Femur (tissue), 1 donor: ENCODE measurements around the gene GARIN5B.
A peak's percentile ranks its signal among the peaks of the same experiment; 100 is the strongest.
"Not testable (repeated sequence)": the region's sequence is repeated elsewhere in the genome, so short reads cannot be mapped to it uniquely, and the experiment has no call there.

ENCODE experiments used
- DNase-seq: peaks from one replicate; pipeline ENCODE4 v3.0.0-alpha.2; 2017

Gene GARIN5B

DNA sequence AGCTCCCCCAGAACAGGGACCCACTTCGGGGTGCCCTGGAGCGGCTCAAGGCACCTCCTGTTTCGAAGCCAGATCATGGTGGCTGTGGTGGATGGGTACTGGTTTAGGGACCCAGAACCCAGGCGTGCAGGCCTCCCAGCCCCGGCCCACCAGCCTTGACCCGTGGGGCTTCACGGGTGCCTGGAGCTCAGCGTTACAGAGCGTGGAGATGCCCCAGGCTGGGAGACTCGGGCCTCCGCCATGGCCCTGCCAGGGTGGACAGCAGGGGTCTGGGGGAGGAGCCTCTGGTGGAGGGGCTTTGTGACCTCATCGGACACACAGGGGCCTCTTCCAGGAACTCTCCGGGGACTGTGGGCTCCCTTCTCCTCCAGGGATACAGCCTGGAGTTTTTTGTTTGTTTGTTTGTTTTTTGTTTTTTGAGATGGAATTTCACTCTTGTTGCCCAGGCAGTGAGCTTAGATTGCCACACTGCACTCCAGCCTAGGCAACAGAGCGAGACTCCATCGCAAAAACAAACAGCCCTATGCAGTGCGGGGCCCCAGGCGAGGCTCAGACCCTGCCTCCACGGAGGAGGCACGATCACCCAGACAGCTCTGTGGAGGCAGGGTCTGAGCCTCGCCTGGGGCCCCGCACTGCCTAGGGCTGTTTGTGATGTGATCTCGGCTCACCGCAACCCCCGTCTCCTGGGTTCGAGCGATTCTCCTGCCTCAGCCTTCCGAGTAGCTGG, at the start of gene GARIN5B:
Gene GARIN5B (minus strand): TSS at position 271 of the 727 bp plus-strand sequence. CDS start 194 bp downstream, at position 77.
- no peak for DNase-seq

DNA sequence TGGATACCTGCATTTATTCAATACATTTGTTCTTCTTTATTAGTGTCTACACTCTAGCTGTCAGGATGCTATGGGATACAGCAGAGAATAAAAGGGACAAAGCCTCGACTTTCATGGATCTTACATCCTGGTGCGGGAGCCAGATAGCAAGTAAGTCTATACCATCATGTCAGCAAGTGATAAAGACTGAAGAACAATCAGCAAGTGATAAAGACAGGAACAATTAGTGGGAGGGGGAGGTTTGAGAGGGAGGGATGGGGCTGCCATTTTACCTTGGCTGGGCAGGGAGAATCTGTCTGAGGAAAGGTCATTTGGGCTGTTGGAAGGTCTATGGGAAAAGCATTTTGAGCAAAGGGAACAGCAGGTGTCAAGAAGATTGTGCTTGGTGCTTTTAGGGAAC, 47.1 kb upstream of the GARIN5B start:
- no peak for DNase-seq

DNA sequence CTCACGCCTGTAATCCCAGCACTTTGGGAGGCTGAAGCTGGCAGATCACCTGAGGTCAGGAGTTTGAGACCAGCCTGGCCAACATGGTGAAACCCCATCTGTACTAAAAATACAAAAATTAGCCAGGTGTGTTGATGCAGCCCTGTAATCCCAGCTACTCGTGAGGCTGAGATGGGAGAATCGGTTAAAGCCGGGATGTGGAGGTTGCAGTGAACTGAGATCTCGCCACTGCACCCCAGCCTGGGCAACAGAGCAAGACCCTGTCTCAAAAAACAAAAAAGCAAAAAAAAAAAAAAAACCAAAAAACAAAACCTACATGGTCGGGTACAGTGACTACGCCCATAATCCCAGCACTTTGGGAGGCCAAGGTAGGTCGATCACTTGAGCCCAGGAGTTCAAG, 46.1 kb upstream of the GARIN5B start:
- not testable (repeated sequence) for DNase-seq

DNA sequence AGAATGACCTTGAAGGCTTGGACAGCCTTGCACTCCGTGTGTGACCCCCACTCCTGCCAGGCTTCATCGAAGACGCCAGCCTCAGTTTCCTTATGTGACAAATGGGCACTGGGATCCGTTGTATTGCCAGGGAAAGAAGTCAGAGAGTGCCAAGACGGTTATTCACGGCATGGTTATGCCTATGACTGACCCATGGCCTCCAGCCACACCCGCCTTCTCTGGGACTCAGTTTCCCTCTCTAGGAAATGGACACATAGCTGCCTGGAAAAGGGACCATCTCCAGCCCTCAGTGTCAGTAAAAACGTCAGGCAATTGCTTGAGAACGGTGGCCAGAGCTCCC, 45.4 kb upstream of the GARIN5B start:
- DNase-seq, result no peak

DNA sequence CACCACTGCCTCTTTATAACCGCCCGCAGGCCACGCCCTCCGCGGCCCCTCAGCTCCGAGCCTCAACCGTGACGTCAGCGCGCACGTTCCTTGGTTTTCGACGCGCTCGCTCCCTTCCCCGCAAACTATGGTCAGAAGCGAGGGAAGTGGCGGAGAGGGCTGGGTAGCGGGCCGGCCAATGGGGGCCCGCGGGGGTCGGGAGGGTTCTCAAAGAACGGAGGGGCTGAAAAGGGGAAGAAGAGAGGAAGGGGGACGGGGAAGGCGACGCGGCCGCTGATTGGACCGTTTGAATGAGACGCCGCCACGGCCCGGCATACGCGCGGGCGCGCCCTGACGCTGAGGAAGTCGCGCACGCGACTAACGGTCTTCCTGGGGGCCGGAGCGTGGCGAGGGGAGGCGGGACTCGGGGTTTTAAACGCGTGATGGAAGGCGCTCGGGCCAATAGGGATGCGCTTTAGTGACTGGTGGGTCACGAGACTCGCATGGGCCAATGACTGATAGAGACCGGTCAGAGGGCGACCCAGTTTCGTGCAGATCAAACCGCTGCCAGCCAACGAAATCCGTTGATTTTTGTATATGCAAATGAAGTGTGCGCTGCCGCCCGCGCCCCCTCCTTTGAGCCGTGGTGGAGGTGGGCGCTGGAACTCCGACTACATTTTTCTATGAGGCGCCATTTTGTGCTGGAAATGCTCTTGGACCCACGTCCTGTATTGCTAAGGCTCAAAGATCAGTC, 44.9 kb upstream of the GARIN5B start:
- DNase-seq, result peak; percentile 99

DNA sequence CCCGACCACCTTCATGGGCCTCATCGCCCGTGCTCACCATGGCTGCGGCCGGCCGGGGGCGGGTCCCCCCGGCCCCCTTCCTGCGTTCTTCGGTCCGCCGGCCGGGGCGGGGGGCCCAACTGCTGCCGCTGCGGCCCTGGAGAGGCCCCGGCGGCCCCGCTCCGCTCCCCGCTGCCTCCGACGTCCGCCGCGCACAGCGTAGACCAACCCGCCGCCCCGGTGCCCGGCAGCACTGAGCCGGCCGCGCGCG, 44.4 kb upstream of the GARIN5B start, which contains the start of gene UBE2S:
Gene UBE2S (minus strand): TSS at position 239 of the 250 bp plus-strand sequence. CDS start 199 bp downstream, at position 40.
- DNase-seq, result not testable (repeated sequence)

DNA sequence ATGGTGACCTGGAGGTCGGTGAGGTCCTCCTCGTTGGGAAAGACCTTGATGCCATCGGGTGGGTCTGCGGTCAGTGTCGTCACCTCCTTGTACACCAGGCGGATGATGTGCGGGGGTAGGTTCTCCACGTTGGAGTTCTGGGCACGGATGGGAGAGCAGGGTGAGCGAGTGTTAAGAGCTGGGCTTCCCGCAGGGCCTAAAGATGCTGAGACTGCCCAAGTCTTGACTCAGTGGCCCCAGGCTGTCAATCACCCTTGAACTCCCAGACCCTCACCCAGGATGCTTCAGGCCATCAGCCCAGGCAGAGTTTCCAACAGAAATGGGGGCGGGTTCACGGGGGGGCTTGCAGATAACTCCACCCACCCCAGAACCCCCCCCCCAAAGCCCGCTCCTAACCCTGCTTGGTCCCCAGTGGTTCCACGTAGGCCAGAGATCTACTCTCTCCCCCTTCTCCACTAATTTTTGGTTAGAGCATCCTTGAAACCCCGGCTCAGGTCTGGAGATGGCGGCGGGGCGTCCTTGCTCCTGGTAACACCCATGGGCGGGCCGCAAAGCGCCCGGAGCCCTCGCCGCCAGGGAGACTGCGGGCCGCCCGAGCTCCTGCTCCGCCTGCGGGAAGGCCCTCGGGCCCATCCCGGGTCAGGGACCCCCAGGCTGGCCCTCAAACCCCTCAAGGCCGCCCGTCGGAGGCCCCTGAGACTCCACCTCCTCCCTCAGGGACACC, 43.9 kb upstream of the GARIN5B start:
- peak; percentile 49 for DNase-seq

DNA sequence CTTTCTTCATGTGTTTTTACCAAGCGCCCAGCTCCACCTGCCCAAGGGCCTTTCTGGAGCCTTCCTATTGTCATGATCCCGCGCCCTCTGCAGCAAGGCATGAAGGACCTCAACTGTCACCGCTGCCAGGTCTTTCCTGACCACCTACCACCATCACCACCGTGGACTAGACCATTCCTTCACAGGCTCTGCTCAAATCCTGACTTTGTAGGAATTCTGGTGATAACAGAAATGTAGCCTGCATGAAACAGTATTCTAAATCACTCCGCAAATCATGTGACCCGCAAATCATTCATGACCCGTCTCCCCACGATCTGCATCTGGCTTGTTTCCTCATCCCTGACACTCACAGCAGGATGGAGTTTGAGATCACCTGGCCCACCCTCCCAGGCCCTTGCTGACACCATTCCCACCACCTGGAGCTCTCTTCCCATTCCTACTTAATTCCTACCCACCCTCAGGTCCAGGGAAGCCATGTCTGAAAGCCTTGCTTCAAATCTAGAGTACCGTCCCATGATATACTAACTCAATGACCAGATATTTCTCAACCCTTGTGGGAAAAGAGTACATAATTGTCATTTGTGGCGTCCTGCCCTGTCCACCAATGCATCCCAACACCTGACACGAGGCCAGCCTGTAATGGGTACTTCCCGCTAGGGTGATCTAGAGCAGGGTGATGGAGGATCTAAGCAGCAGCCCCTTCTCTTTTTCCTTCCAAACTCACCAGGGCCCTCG, 43.2 kb upstream of the GARIN5B start:
- peak; percentile 27 for DNase-seq

DNA sequence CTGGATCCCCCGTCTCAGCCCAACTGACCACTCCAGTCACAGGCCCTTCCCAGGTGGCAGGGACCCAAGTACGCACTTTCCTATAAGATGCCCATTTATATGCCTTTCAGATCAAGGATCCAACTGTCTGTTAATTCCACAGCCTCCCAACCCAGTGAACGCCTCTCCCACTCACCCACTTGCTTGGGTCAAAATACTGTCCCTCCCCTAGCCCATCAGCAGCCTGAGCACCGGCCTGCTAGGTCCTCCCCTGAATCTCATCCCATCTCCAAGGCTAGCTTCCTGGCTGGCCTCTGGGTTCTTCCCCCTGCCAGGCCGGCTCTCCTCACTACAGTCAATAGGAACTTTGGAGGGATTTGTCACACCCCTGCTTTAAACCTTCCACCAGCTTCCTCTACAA, 42.6 kb upstream of the GARIN5B start:
- peak; percentile 18 for DNase-seq

DNA sequence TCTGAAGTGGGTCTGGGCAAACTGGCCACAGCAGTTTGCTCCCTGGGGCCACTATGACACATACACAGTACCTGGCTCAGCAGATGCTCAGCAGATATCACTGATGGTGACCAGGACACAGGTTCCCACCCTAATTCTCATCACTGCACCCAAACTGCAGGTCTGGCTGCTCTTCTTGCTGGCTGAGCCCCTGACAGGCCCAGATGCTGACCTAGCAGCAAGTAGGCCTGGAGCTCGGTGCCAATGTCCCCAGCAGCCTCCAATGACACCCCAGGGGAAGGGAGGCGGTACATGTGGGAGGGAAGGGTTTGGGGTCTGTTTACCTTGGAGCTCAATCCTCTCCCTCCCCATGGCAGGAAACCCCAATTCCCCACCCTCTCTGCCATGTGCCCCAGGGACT, 39.4 kb upstream of the GARIN5B start:
- DNase-seq, result no peak

DNA sequence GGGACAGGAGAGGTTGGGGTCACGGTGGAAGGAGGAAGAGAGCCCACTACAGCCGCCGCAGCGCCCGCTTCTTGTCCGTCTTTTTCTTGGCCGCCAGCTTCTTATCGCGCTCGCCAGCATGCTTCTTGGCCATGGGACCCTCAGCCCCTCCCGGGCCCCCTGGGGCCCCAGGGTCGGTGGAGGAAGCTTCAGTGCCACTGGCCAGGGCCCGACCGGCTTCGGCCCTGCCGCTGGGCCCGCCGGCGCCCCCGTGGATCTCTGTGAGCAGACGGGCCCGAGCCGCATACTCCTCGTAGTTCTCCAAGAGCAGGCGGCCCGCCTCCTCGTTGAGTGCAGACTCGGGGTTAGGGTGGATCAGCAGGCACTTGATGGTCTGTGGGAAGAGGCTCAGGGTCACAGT, 38.3 kb upstream of the GARIN5B start:
- not testable (repeated sequence) for DNase-seq

DNA sequence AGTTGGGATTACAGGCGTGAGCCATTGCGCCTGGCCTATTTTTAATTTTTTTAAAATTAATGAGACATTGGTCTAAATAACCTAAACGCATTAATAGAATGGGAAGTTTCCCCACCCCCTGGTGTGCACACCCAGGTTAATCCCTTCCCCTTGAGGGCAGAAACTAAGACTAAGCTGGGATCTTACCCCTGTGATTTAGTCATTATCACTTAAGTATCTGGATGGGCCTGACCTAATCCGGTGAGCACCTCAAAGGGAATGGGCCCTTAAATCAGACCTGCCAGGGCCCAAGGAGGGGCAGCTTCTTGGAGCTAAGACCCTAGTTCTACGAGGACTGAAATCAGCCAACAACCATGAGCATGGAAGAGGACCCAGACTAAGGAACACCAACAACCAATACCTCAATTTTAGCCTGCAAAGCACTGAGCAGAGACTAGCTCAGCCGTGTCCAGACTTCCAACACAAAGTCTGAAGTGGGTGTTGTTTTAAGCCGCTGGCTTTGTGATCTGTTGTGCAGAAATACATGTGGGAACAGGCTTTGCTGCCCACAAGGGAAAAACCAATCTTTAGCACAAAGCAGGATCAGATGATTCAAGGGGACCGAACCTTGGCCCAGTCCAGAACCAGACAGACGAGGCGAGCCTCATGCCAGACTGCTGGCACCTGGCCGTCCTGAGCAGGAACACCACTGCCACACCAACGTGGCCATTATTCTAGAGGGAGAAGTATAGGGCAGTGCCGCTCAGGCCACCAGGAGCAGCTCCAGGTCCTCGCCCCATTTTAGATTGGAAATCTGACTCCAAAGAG, 37.4 kb upstream of the GARIN5B start:
- DNase-seq, result no peak

DNA sequence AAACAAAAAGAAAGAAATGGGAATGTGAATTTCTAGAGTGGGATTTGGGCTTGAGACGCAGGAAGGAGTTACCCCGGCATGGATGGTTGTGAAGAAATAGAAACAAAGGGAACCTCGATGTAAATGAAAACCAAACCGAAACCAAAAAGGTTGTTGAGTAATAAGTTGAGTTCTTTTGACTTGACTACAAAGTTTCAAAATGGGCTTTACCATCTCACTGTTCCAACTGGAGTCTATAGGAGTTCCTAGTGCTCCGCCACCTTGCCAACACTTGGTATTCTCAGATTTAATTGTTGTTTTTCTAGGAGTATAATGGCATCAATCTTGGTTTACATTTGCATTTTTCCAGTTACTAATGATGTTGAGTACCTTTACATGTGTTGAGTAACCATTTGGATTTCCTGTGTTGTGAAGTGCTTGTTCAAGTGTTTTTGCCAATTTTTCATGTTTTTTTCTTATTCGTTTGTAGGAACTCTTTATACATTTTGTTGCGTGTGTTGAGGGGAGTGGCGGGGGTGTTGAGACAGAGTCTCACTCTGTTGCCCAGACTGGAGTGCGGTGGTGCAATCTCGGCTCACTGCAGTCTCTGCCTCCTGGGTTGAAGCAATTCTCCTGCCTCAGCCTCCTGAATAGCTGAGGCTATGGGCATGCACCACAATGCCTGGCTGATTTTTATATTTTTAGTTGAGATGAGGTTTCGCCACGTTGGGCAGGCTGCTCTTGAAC, 35.3 kb upstream of the GARIN5B start:
- DNase-seq, result no peak

DNA sequence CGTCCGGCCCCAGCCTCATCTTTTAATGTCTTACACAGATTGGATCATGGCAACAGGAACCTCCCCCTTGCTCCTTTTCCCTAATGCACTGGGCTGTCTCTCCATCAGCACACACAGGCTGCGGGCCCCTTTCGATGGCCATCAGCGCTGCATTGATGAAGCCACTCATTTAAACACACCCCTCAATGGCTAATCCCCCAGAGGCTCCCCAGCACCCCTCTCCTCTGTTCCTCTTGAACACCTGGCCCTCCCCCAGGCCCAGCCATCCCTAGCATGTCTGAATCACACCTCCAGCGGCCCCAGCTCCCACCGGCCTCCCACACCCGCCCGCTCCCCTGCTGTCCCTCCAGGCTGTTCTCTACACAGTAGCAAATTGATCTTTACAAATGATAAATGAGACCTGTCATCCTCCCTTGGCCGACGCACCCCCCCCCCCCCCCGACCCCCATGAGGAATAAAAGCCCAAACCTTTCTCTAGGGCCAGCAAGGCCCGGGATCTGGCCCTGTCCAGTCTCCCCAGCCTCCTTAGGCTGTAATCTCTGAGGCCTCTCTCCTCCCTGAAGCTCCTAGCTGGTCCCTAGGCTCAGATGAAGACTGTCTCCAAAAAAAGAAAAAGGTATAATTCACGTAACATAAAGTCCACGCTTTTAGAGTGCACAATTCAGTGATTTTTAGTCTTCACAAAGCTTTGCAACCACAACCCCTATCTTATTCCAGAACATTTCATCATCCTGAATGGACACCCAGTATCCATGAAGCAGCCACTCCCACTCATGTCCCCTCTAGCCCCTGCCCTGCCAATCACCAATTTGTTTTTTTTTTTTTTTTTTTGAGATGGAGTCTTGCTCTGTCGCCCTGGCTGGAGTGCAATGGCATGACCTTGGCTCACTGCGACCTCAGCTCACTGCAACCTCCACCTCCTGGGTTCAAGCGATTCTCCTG, 30.0 kb upstream of the GARIN5B start:
- DNase-seq, result no peak

DNA sequence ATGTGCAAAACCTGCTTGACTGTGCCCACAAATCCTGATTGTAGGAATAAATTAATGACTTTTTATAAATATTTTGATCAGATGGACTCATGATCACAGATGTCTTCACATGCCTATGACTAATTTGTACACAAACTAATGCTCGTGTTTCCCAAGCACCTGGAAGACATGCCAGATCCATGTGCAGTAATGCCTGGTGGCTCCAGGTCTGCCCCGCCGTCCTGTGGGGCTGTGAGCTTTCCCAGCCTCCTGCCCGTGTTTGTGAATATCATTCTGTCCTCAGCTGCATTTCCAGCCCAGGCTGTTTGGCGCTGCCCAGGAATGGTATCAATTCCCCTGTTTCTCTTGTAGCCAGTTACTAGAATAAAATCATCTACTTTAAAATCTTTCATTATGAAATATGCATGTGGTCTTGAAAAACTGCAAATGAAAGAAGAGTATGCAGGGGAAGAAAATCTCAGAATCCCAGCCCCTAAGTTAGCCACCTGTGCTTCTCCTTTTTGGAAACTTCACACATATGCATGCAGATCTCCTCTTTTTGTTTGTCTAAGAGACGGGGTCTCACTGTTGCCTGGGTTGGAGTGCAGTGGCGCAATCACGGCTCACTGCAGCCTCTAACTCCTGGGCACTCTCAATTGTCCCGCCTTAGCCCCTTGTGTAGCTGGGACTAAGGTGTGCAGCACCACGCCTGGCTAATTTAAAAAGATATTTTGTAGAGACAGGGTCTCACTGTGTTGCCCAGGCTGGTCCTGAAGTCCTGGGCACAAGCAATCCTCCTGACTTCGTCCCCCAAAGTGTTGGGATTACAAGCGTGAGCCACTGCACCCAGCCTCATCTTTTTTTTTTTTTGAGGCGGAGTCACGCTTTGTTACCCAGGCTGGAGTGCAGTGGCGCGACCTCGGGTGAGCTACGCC, 28.9 kb upstream of the GARIN5B start:
- no peak for DNase-seq

DNA sequence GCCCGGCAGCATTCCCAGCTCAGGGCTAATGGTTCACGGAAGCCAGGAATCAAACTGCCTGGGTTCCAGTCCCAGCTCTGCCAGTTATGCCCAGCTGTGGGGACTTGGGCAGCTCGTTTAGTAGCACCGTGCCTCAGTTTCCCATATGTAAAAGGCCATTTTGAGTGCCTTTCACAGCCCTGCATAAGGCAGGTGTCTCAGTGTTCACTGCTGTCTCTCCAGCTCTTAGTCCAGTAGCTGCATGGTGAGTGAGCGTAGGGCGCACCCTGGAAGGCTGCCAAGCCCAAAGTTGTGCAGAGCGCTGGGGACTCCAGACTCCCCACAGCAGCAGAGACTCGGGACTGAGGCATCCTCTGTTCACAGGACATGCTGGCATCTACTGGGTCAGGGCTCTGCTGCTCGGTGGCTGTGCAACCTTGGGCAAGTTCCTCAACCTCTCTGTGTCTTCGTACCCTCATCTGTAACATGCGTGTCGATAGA, 28.2 kb upstream of the GARIN5B start:
- DNase-seq, result peak; percentile 33

DNA sequence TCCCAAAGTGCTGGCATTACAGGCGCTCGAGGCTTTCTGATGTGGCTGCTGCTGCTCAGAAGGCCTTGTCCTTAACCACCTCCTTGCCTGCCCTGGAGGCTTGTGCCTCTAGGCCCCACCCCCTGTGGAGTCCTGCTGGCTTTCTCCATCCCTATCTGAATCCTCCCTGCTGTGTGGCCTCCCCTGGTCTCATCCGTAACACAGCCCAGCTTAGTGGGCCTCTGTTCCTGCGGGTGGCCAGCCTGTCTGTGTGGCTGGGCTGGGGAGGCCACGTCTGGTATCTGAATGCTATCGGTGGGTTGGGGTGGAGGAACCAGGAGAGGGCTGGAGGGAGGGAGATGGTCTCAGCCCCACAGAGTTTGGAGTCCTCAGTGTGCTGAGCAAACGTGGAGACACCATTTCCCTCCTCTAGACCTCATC, 27.4 kb upstream of the GARIN5B start:
- no peak for DNase-seq

DNA sequence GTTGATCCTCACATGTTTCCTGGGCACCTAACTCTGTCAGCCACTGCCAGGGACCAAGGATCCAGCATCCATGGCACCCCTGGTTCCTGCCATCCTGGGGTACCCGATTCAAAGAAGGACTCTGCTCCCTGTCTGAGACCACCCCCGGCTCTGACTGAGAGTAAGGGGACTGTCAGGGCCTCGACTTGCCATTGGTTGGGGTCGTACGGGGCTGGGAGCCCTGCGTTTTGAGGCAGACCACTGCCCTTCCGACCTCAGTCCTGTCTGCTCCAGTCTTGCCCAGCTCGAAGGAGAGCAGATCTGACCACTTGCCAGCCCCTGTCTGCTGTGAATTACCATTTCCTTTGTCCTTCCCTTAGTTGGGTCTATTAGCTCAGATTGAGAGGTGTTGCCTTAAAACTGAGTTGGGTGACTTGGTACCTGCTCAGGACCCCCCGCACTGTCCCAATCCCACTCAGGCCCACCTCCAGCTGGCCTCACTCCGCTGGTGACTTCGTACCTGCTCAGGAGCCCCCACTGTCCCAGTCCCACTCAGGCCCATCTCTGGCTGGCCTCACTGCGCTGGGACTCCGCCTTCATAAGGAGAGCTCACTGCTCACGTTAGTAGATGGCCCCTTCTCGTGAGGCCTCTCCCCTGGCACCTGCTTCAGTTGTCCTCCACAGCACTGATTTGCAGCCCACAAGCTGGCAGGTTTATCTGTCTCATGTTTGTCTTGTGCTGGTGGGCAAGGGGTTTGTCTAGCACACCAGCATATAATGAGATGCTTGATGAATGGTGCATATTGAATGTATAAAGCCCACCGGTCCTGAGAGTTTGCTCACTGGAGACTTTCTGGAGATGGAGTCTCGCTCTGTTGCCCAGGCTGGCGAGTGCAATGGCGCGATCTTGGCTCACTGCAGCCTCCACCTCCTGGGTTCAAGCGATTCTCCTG, 26.6 kb upstream of the GARIN5B start:
- DNase-seq, result peak; percentile 18
